GM19455 (cell line): ENCODE measurements around the gene TP73.

Source experiments
- ATAC-seq: cut with Tn5 transposase; IDR thresholded peaks from one replicate; pipeline ENCODE4 v1.9.1; 2021; ENCODE audit not compliant: unreplicated experiment

Gene TP73

DNA sequence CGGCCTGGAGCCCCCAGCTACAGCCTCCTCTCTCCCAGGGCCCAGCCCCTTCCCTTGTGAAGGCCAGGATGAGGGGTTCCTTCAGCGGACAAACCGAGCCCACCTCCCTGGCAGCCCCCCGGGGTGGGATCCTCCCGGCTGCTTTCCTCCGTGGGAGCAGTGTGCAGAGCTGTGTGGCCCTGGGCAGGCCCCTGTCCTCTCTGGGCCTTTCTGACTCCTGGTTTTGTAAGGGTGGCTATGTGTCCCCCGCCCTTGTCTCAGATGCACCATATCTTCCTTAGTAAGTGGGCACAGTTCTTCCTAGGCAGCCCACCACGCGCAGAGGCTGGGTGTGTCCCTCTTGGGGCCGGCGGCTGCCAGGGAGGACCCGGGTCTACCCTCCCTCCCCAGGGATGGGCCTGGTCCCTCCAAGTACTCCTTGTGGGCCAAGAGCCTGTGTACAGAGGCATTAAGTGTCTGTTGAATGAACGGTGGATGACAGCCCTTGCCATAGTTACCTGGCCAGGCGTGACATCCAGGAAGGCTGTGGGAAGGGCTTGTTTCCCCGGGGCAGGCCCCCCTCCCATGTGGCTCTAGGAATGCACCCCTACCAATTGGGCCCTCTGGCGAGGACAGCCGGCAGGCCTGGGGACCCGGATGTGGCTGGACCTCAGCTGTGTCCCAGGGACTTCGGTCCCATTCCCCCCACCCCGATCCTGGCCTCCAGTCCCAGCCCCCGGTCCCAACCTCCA lies 124.1 kb downstream of the TP73 start:
- no peak for ATAC-seq

DNA sequence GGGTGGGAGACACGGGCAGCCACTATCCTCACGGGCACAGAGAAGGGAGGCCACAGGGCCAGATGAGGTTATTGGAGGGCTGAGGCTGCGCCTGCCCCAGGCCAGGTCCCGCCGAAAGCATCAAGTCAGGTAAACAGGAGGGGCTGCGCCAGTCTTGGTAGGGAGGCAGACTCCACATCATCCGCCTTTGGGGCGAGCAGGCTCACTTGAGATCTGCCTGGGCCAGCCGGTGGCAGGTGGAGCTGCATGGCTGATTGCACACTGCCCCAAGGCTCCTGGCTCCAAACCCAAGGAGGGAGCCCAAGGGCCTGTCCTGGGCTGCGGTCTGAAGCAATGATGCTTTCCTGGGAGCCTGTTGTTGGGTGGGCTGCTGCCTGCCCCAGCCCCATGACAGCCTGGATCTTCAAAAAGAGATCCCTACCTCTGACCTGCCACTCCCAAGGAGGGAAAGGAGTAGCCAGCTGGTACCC lies 124.8 kb downstream of the TP73 start:
- ATAC-seq: no peak

DNA sequence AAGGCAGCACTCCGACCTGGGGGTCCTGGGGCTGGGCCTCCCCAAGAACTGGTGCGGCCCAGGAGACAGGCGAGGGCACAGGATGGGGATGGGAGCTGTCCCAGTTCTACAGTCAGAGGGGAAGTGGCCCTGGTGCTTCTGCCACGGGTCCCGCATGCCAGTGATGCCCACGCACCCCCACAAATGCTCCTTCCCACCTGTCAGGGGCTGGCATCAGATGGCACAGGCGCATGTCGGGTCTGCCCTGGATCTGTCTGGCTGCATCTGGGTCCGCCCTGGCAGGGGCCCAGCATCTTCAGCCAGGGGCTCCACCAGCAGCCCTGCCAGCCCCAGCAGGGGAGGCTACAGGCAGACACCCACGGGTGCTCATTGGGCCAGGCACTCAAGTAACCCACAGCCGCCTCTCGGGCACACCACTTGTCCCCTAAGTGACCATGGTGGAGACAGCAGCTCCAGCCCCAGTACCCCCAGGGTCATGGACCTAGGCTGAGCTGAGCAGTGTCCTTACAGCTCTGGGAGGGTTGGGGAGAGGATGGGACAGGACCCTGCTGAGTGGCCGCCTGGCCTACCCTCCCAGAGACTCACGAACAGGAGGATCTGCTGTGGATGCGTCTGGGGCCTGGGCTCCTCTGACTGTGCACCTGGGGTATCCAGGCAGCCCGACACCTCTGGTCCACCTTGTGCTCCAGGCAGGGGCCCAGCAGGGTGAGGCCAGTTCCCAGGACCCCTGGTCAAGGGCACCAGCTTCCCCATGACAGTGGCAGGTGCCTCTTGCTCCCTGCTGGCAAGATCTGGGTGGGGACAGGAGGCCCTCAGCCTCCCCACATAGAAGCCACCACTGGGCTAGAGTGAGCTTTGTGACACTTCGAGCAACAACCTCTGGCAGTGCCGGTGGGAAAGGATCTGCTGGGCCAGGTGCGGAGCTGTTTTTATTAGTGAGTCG lies 125.6 kb downstream of the TP73 start:
- ATAC-seq: no peak

DNA sequence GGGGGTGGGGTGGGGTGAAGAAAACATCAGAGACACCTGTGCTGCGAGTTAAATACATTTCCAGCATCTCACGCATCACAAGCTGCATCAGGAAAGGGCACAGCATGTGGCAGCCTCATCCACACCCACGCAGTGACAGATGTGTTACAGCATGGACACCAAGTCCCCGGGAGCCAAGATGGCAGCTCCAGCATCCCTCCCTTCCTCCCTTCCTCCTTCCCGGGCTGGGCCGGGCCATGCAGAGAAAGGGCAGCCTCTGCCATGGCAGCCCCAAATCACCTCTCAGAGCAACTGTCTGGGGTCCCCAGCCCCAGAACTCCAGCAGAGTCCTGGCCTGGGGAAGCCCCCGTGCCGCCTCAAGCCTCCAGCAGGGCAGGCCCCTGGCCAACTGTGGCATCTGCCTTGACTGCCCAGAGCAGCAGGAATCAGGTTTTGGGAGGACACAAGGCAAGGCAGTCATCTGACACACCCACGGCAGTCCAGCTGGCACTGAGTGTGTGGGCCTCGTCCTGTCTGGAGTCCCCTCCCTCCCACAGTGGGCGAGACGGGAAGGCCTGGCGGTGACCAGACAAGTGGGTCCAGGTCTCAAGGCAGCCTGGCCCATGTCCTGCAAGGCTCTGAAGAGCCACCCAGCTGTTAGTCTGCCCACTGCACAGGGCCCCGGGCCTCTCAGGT lies 126.4 kb downstream of the TP73 start:
- ATAC-seq: no peak

DNA sequence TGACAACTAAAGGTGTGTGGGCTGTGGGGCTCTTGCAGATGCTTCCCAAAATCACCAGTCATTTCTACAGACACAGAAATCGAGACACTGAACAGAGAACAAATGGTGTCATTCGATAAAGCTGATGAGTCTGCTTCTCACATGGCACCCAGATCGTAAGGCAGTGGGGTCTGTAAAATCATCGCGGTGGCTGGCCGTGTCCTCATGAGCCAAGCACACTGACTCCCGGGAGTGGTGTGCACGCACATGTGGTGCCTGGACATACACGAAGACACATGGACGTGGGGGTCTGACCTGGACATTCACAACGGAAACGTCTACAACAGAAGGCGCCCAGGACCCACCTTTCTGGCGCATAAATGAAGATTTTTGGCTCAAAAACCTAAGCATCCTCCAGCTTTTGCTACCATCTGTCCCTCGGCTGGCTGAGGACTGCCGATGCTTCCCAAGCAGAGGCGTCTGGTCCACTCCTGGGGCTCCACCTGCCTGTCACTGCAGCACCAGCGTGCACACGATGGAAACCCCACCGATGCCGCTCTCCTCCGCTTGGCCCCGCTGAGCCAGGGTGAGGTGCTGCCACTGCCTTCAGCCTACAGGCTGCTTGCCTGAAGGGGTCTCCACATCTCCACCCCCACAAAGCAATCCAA lies 127.1 kb downstream of the TP73 start:
- no peak for ATAC-seq

DNA sequence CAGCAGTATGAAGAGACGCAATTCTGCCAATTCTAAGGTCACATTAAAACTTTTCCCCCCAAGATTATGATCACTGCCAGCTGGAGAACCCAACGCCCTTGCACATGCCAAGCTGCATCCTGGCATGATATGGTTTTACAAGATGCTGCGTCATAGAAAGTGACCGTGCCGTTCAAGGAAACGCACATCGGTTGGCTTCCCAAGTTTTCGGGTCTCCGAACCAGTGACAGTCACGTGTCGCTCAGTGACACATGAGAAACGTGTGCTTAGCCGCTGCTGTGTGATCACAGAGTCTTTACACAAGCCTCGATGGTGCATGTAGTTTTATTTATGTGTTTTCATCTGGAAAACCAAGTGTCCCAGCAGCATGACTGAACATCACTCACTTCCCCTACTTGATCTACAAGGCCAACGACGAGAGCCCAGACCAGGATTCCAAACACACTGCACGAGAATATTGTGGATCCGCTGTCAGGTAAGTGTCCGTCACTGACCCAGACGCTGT lies 127.6 kb downstream of the TP73 start:
- ATAC-seq: no peak

DNA sequence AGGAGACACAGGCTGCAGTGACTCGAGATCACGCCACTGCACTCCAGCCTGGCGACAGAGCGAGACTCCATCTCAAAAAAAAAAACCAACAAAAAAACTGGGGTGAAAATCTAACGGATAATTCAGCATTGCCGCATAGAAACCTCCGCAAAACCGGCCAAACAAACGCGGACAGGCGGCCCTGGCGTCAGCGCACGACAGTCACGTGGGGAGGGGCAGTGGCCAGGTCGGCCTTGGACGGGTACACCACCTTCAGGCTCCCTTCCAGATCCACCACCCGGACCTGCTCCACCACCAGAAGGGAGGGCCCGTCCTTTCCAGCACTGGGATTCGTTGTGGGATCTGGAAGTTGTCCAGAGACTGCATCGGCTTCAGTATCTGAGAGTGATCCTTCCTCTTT lies 128.6 kb downstream of the TP73 start:
- no peak for ATAC-seq

DNA sequence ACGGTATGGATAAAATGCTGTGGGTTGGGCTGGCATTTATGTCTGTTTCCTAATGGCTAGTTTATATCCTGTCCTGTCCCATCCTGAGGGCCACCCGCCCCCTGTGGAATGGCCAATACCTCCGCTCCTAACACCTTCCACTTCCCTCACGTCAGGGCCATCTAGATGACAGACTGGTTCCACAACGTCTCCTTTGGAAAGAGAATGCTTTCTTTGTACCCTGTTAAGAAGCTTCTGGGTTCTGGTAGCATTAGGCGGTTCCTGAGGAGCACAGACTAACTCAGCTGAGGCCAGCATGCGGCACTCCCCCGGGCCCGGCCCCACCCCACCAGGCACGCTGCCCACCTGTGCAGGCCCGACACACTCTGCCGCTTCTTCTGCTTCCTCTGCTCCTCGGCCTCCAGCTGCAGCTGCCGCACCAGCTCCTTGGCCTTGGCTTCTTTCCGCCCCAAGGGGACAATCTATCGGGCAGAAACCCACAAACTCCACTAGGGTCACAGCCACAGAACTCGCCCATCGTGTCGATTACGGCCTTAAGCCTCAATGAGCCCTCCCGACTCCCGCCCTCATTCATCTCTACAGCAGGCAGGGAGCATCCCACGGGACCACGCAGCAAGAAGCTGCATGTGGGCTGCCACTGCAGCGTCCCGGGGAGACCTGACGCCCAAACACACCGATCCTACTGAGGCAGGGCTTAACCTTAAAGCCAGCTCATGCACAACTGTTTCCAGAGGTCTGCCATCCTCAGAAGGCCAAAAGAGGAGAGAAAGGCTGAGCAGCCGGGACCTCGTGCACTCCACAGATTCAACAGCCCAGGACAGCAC lies 131.5 kb downstream of the TP73 start:
- ATAC-seq: no peak

DNA sequence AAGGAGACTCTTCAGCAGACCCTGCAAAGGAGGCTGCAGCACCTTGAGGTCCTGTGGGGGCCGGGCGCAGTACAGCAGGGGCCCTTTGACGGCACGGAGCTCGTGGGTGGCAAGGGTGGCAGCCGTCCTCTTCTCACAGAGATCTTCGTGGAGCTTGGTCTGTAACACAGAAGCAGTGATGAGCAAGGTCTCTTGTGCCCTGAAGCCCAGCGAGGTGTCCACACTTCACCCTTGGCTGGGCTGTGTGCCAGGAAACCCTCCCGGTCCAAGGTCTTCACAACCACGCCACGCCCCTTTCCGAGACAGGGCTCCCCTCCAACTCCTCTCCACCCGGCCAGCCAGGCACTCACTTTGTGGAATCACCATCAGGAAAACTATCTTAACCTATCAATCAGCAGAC lies 132.7 kb downstream of the TP73 start:
- ATAC-seq: no peak

DNA sequence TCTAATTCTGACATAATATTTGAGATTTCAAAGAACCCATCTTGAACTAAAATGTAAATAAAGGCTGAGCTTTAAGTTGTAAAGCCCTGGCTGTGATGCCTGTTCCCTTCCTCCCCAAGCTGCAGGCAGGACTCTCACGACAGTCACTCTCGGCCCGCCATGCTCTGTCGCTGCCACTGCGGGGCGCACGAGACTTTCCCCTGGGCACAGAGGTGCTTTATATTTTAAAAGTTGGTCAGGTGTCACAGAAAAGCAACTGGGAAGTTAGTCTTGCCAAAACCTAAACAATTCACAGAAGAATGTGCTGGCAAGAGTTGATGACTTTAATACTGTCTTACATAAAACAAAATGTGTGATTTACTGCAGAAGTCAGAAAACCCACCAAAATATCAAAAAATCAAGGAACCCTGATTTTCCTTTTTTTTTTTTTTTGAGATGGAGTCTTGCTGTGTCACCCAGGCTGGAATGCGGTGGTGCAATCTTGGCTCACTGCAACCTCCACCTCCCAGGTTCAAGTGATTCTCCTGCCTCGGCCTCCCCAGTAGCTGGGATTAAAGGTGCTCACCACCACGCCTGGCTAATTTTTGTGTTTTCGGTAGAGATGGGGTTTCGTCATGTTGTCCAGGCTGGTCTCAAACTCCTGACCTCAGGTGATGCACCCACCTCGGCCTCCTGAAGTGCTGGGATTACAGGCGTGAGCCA lies 133.3 kb downstream of the TP73 start:
- no peak for ATAC-seq
